Mucosa of gallbladder (tissue), 1 donor: ENCODE data around the gene CEACAM3. TPM values are rescaled to one million over a fixed set of nuclear protein-coding genes. Genes with fewer than 3 reads are reported as not detected.
A peak's percentile ranks its signal among the peaks of the same experiment; 100 is the strongest.
"Not testable (repeated sequence)": the region's sequence is repeated elsewhere in the genome, so short reads cannot be mapped to it uniquely, and the experiment has no call there.

ENCODE experiments used
- DNase-seq: peaks from one replicate; pipeline ENCODE4 v3.0.0-alpha.2; 2020; ENCODE audit warnings: low spot score
- total RNA-seq: library from RNA; stranded (reverse); gene quantifications from one replicate; pipeline ENCODE4 v1.2.1, GENCODE V29; 2021
- donor health status: DM: no; HTN: no; CAD: no.

Gene CEACAM3
- total RNA-seq, result 0.78 TPM

- DNase-seq, result no peak
Observed at GRCh38 chr19:41796362-41796761, at the start of gene CEACAM3. Gene CEACAM3, plus strand, starts transcription at chr19:41796587. Its CDS starts 91 bp downstream, at chr19:41796678.

GRCh38 chr19:41746593-41747227 lies 49.7 kb upstream of the CEACAM3 start:
- DNase-seq, result peak; percentile 44

DNA sequence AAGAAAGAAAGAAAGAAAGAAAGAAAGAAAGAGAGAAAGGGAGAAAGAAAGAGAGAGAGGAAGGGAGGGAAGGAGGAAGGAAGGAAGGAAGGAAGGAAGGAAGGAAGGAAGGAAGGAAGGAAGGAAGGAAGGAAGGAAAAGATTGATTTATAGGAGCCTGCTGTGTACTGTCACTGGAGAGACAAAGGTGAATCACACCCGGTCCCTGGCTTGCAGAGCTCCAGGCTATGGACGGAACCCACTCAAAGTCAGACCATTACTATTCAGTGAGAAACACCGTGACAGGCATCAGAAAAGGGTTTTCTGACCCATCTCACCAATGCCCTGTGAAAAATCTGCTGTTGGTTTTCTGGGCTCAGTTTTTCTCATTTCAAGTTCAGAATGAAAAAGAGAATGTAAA lies 48.4 kb upstream of the CEACAM3 start:
- DNase-seq, result no peak

DNA sequence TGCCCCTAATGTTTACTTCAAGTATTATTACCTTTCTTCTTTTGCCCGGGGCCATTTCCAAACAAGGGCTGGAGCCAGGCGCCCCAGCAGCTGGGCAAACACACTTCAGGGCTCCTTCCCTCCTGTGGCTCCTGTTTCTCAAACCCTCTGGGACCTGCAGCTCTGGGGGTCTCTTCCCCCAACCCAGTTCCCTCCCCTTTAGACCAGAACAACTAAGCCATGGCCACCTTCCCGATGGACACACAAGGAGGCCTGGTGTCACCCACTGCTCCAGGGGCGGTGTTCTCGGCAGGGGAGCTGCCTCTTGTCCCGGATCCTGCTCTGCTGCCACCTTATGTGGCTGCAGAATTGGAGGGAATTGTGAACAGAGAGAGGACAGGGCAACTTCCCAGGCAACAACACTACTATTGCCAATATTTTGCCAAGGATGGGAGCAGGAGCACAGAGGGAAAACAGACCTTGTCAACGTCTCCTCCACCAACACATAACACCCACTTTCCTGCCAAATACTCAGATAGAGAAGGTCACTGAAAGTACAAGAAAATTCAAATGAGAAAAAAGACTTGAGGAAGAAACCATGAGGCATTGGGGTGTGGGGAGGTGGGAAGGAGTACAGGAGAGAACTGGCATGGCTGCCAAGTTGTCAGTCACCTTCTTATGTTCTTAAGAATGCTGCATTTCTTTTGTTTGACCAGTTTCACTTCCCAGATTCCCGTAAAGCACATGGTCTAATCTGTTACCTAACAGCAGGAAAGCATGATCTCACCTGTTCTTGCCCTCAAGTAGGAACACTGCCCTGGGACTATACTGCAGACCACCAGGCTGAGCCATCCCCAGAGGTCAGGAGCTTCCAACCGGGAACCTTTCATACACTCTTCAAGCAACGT lies 45.9 kb upstream of the CEACAM3 start:
- DNase-seq, result not testable (repeated sequence)

DNA sequence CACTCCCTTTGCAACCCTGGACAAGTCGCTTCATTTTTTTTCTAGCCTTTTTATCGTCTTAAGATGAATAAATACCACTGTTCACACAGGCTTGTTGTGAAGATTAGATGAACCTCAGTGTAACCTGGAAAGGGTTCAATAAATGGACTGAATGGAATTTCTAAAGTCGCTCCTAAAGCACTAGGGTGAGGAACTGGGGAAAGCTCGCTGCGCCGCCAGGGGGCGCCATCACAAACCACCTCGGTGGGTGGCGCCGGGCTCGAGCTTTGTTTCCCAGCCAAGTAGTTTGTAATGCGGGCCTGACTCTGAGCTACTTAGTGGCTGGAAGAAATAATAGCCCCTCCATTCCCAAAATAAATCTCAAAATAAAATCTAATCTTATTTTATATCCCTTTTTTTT lies 43.2 kb upstream of the CEACAM3 start:
- DNase-seq, result peak; percentile 45

GRCh38 chr19:41753936-41754529 lies 42.4 kb upstream of the CEACAM3 start:
- DNase-seq, result peak; percentile 65

DNA sequence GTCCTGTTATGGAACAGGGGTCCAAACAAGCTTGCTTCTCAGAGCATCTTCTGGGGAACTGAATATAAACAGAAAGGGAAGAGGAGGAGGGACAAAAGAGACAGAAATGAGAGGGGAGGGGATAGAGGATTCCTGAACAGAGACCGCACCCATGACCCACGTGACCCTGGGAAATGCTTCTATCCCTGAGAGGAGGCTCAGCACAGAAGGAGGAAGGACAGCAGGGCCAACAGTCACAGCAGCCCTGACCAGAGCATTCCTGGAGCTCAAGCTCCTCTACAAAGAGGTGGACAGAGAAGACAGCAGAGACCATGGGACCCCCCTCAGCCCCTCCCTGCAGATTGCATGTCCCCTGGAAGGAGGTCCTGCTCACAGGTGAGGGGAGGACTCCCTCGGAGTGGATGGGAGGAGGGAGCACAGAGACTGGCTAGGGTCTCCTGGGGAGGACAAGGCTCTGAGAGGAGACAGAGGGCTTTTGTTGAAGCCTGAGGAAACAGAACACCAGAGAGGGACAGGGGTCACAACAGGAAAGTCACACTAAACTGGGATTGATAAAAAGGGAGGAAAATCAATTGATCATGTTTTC lies 41.0 kb upstream of the CEACAM3 start, which contains the start of gene CEACAM6:
TSS of gene CEACAM6 (plus strand) at position 203 of the 586 bp plus-strand sequence. CDS start at position 312, 109 bp downstream.
- DNase-seq, result peak; percentile 51

DNA sequence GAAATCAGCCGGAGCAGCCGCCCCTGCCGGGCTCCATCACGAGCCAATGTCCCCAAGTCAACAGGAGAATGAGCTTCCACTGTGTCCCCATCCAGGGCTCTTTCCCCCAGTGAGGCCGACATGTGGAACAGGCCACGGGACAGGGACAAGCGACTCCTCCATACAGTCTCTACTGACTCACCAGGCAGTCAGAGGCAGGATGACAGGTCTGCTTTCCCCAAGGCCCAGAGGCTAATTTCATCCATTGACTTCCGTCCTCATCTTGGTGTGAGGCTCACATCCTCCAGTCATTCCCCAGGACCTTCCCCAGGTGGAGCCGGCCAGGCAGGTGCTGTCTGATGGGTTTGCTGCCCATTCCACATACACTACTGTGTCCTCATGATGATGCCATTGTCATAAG lies 37.5 kb upstream of the CEACAM3 start:
- DNase-seq, result no peak

DNA sequence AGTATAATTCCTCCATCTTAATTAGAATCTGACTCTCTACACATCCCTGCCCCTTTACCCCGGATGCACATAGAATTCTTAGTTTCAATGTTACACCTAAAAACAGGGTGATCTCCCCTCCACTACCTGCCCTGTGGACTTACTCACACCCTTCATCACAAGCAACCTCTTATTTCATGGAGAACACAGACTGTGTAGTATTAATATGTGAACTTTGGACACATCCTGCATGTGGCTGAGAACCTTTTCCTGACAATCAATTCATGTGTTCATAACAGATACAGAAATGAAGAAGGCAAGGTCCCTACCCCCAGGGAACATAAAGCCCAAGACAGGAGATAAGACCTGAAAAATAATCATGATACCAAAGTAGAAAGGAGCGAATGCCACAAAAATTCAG lies 29.3 kb upstream of the CEACAM3 start:
- no peak for DNase-seq

DNA sequence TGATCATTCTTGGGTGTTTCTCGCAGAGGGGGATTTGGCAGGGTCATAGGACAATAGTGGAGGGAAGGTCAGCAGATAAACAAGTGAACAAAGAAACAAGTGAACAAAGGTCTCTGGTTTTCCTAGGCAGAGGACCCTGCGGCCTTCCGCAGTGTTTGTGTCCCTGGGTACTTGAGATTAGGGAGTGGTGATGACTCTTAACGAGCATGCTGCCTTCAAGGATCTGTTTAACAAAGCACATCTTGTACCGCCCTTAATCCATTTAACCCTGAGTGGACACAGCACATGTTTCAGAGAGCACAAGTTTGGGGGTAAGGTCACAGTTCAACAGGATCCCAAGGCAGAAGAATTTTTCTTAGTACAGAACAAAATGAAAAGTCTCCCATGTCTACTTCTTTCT lies 28.3 kb upstream of the CEACAM3 start:
- DNase-seq, result not testable (repeated sequence)

DNA sequence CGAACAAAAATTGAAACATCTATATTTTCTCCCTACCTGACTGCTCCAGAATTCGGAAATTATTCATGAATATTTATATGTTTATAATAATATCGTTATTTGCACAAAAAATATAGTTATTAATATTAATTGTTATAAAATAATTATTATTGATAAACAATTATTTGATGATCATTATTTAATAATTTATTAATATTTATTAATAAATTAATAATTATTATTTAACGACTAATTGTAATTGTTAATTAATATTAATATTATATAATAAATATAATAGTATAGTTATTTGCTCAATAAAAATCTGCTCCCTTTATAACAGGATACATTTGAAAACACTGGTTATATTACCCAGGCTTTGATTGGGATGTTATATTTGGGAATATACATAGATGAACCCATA lies 26.8 kb upstream of the CEACAM3 start:
- no peak for DNase-seq

DNA sequence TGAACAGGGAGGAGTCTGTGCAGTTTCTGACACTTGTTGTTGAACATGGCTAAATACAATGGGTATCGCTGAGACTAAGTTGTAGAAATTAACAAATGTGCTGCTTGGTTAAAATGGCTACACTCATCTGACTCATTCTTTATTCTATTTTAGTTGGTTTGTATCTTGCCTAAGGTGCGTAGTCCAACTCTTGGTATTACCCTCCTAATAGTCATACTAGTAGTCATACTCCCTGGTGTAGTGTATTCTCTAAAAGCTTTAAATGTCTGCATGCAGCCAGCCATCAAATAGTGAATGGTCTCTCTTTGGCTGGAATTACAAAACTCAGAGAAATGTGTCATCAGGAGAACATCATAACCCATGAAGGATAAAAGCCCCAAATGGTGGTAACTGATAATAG lies 25.0 kb upstream of the CEACAM3 start:
- no peak for DNase-seq

DNA sequence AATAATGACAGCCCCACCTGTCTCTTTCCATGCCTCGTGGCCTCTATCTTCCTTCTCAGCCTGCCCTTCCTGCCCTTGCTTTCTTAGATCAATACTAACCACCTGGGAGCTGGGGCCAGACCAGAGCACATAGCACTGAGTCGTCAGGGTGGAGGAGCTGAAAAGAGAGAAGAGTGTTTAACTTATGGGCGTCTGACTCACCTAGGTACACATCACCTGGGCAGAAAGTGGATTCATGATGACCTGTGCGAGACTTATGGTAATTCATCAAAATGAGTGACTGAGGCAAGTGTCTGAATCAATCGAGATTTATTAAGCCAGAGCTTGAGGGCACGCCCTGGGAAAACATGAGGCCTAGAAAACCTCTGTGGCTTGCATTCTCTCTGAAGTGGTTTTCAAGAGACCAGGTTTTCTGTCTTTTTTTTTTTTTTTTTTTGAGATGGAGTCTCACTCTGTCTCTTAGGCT lies 21.8 kb upstream of the CEACAM3 start:
- DNase-seq, result peak; percentile 90

DNA sequence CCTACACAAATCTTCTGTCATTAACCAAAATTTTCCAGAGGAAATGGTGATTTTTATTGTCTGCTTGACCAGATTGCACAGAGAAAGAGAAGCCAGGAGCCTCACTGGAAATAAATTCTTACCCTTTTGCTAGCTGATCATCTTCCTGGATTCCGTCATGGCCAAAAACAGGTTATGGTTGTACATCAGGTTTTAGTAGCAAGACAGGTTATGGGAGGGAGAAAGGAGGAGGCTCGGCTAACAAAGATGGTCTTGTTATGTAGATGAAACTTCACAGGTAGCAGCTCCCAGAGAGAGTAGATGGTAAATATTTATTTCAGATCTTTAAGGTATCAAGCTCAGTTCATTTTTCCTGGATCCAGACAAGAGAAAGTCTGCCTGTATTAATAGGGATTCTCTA lies 19.7 kb upstream of the CEACAM3 start:
- no peak for DNase-seq

GRCh38 chr19:41783612-41784011 lies 12.8 kb upstream of the CEACAM3 start:
- DNase-seq, result no peak

DNA sequence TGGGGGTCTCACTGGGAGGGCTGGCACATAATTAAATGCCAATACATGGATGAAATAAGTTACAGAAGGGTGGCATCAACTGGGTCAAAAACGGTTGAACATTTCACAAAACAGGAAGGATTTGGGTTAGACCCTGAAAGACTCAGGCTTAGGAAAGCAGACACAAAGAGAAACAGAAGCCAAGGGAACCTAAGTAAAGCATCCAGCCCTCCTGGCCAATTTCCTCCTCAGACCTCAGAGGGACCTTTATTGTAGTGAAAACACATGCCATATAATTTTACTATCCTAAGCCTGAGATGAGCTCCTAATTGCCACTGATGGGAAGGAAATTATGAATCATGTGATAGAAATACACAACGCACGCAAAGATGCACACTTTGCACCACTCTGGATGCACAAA lies 12.1 kb upstream of the CEACAM3 start:
- no peak for DNase-seq

DNA sequence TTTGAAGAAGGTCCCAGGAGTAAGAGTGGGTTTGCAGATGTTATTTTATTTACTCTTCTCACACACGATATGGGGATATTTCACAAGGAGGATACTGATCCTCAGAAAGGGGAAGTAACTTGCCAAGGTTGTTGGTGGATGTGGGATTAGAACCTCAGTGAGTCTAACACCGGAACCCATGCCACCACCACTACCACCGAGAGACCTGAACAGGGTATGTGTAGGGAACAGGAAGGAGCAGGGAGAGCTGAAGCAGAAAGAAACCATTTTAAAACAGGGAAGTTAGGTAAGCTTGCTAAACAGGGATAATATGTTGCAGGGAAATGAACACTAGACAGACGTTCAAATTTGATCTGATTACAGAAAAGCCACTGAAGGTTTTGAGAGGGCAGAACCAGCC lies 11.6 kb upstream of the CEACAM3 start:
- no peak for DNase-seq

DNA sequence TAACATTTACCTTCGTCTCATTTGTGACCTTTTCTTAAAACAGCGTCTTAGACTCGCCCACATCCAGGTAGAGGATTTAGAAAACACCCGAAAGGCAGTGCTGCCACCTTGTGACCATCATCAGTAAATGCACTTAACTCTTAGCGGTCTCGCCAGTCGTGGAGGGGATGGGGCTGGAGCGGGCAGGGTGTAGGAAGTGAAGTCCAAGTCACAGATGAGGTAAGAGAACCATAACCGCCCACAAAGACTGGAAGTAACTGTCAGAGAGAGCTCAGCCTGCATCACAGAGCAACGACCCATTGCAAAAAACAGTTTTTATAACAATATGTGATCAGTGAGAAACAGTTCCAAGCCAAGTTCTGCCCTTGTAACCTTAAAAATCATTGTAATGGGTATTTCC lies 10.7 kb upstream of the CEACAM3 start:
- DNase-seq, result peak; percentile 73

DNA sequence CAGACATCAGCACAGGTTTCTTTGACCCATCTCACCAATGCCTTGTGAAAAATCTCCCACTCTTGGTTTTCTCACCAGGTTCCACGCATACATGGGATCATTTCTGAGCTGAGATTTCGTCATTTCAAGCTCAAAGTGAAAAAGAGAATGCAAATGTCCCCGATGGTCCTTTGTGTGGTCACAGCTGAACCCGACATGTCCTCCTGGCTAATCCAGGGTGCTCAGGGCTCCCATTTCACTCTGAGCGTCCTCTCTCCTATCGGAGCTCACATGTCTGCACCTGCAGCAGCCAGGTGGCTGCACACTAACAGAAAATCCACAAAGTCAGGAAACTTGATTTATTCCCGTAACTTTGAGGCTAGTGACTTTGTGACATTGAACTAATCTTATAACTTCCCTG lies 9.3 kb upstream of the CEACAM3 start:
- DNase-seq, result no peak

GRCh38 chr19:41788518-41788917 lies 7.9 kb upstream of the CEACAM3 start:
- DNase-seq, result not testable (repeated sequence)

GRCh38 chr19:41789053-41789452 lies 7.3 kb upstream of the CEACAM3 start:
- not testable (repeated sequence) for DNase-seq
